CD4-positive, alpha-beta memory T cell (primary cell): ENCODE results near the gene AGTRAP. TPM values are rescaled to one million over a fixed set of nuclear protein-coding genes. Genes with fewer than 3 reads are reported as not detected.

Experiments
- CTCF ChIA-PET: fragments of 350-600 bp; sonication (Branson Sonifier 250); formaldehyde crosslinking; loops from one replicate; lab custom pipeline; 2021; ENCODE audit warnings: inconsistent platforms; ENCODE audit not compliant: partially characterized antibody; lab: Charles Lee
- POLR2A ChIA-PET: fragments of 350-600 bp; sonication (Branson Sonifier 250); formaldehyde crosslinking; loops from one replicate; lab custom pipeline; 2021; ENCODE audit not compliant: partially characterized antibody; lab: Charles Lee
- DNase-seq, 5 donors: peaks; one replicate each; pipeline versions ENCODE4 v3.0.0 to v3.0.0-alpha.2; 2020 to 2022; ENCODE audit warnings: mixed read lengths in 1 of 5
- H3K27ac ChIP-seq: one replicate; pipeline ENCODE4 v1.7.0; 2013; ENCODE audit warnings: low read depth, low read length
- H3K27me3 ChIP-seq: 2 replicates; pipeline ENCODE4 v1.7.0; 2013; ENCODE audit warnings: mild to moderate bottlenecking, low read length, moderate library complexity; ENCODE audit not compliant: insufficient read depth
- H3K36me3 ChIP-seq: 2 replicates; pipeline ENCODE4 v1.7.0; 2013; ENCODE audit warnings: mild to moderate bottlenecking, low read length, moderate library complexity; ENCODE audit not compliant: insufficient read depth
- H3K4me1 ChIP-seq: 2 replicates; pipeline ENCODE4 v1.7.0; 2013; ENCODE audit warnings: mild to moderate bottlenecking, low read length, moderate library complexity; ENCODE audit not compliant: insufficient read depth
- H3K4me3 ChIP-seq, 2 donors: one replicate each; pipeline ENCODE4 v1.7.0; 2013; ENCODE audit warnings: low read length in 2 of 2, mild to moderate bottlenecking in 1 of 2
- H3K9me3 ChIP-seq, 2 donors: one replicate each; pipeline ENCODE4 v1.7.0; 2013; ENCODE audit warnings: low read length in 2 of 2, control low read depth in 1 of 2; ENCODE audit not compliant: control insufficient read depth in 1 of 2
- H3K27ac Mint-ChIP-seq, 7 donors: one replicate each; pipeline ENCODE4 v1.8.0; 2020 to 2021; ENCODE audit warnings: mixed read lengths in 7 of 7, mild to moderate bottlenecking in 6 of 7, inconsistent platforms in 3 of 7, moderate library complexity in 3 of 7
- H3K27me3 Mint-ChIP-seq, 2 donors: one replicate each; pipeline ENCODE4 v1.8.0; 2020 to 2021; ENCODE audit warnings: mixed read lengths in 2 of 2
- H3K36me3 Mint-ChIP-seq, 2 donors: one replicate each; pipeline ENCODE4 v1.8.0; 2020 to 2021; ENCODE audit warnings: mixed read lengths in 2 of 2, inconsistent platforms in 1 of 2, mild to moderate bottlenecking in 1 of 2
- H3K4me1 Mint-ChIP-seq, 4 donors: one replicate each; pipeline ENCODE4 v1.8.0; 2020 to 2021; ENCODE audit warnings: mixed read lengths in 4 of 4, mild to moderate bottlenecking in 1 of 4
- H3K4me3 Mint-ChIP-seq, 8 donors: one replicate each; pipeline ENCODE4 v1.8.0; 2020 to 2021; ENCODE audit warnings: mixed read lengths in 8 of 8, mild to moderate bottlenecking in 7 of 8, moderate library complexity in 6 of 8, inconsistent platforms in 3 of 8
- H3K9me3 Mint-ChIP-seq, 8 donors: one replicate each; pipeline ENCODE4 v1.8.0; 2020 to 2021; ENCODE audit warnings: mixed read lengths in 8 of 8, mild to moderate bottlenecking in 5 of 8, inconsistent platforms in 3 of 8, moderate library complexity in 1 of 8
- intact Hi-C: fragments of 100-400 bp; cut with micrococcal nuclease; formaldehyde crosslinking; loops from one replicate; pipeline ENCODE4 v1.15.1; 2023
- polyA plus RNA-seq, 2 donors: library from polyadenylated mRNA; unstranded; fragments of 300-500 nt; fragmentation: Illumina TruSeq; gene quantifications; one replicate each; pipeline ENCODE4 v1.2.3, GENCODE V29; 2021
- total RNA-seq, 2 experiments: library from RNA; stranded (reverse); gene quantifications; one replicate each; pipeline ENCODE4 v1.2.3, GENCODE V29; 2021

AGTRAP gene
- total and polyA plus RNA-seq, 4 experiments from 2014 or later = 19.0 to 76.9 (median 37.5) TPM

GRCh38 chr1:11757047-11757446, 21.1 kb downstream of the AGTRAP start:
- H3K9me3 Mint-ChIP-seq = no peaks in the 10 kb centered on the region
- Histone ChIP-seq H3K4me1 (peaks cover 5% of the 10 kb centered on the region), H3K36me3 (no peaks in the 10 kb centered on the region), H3K4me3 (no peak overlapping the region), H3K9me3 (no peaks in the 10 kb centered on the region), H3K27me3 (peaks cover under 1% of the 10 kb centered on the region), H3K27ac (no peak overlapping the region)
- no peak for DNase-seq
- H3K36me3 Mint-ChIP-seq = no peaks in the 10 kb centered on the region
- H3K27me3 Mint-ChIP-seq = peaks cover 5 to 7% of the 10 kb centered on the region in 2 donors
- CTCF ChIA-PET = interaction anchor here (0.6 to 1.4 kb wide), 2 partner anchors 20 to 91 kb away, joined by 3 read pairs; no protein-coding TSS in a partner anchor
- intact Hi-C loops = no loop called here
- no peak overlapping the region for H3K27ac Mint-ChIP-seq
- H3K4me3 Mint-ChIP-seq = no peak overlapping the region
- POLR2A ChIA-PET = no interaction called here
- peaks cover 1 to 11% (median 5%) of the 10 kb centered on the region in 4 donors for H3K4me1 Mint-ChIP-seq

GRCh38 chr1:11759791-11760190, 23.9 kb downstream of the AGTRAP start:
- peaks cover 5% of the 10 kb centered on the region for H3K27me3 ChIP-seq
- DNase-seq = no peak
- Mint-ChIP-seq H3K4me3 (no peak overlapping the region), H3K36me3 (no peaks in the 10 kb centered on the region), H3K27ac (no peak overlapping the region), H3K4me1 (peaks cover 0 to 8% (median 3%) of the 10 kb centered on the region in 4 donors), H3K9me3 (no peaks in the 10 kb centered on the region), H3K27me3 (peaks cover 9 to 15% of the 10 kb centered on the region in 2 donors)
- H3K4me3 ChIP-seq = no peak overlapping the region
- H3K27ac ChIP-seq = no peak overlapping the region
- no peaks in the 10 kb centered on the region for H3K9me3 ChIP-seq
- H3K36me3 ChIP-seq = no peaks in the 10 kb centered on the region
- ChIA-PET POLR2A (no interaction called here), CTCF (no interaction called here)
- peaks cover 10% of the 10 kb centered on the region for H3K4me1 ChIP-seq
- intact Hi-C loops = no loop called here

DNA sequence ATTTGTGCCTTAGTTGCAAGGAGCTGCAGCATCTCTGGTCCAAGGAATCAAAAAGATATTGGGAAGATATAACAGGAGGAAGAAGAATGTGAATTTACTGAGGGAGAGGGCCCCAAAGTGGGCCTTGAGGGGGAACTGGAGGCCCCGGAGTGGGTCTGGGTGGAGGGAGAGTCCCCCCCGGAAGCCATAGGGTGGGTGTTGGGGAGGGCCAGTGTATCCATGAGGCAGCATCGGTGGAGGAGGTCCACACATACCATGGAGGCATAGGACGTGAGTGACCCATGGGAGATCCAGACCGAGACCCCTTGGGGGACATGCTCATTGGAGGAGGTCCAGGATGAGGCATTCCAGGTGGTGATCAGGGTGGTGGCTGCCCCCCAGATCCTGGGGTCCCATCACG, 25.3 kb downstream of the AGTRAP start:
- ChIA-PET POLR2A (no interaction called here), CTCF (no interaction called here)
- DNase-seq = no peak
- intact Hi-C loops = no loop called here
- peaks cover 0 to 8% (median 3%) of the 10 kb centered on the region in 4 donors for H3K4me1 Mint-ChIP-seq
- peaks cover 10% of the 10 kb centered on the region for H3K4me1 ChIP-seq
- H3K4me3 Mint-ChIP-seq = peak overlapping the region in 4 of 8 donors; percentile 35 to 72 (median 40)
- H3K9me3 ChIP-seq = no peaks in the 10 kb centered on the region
- H3K27me3 Mint-ChIP-seq = peaks cover 9 to 15% of the 10 kb centered on the region in 2 donors
- H3K27ac ChIP-seq = no peak overlapping the region
- no peak overlapping the region for H3K4me3 ChIP-seq
- no peaks in the 10 kb centered on the region for H3K36me3 Mint-ChIP-seq
- no peaks in the 10 kb centered on the region for H3K9me3 Mint-ChIP-seq
- H3K27ac Mint-ChIP-seq = no peak overlapping the region
- H3K27me3 ChIP-seq = peaks cover 5% of the 10 kb centered on the region
- no peaks in the 10 kb centered on the region for H3K36me3 ChIP-seq

- POLR2A ChIA-PET = no interaction called here
- Histone ChIP-seq H3K9me3 (no peaks in the 10 kb centered on the region), H3K4me1 (peaks cover 10% of the 10 kb centered on the region), H3K4me3 (no peak within 1 kb of the TSS), H3K27me3 (peaks cover 5% of the 10 kb centered on the region), H3K27ac (no peak within 1 kb of the TSS), H3K36me3 (no peaks in the 10 kb centered on the region)
- H3K27me3 Mint-ChIP-seq = peaks cover 9 to 15% of the 10 kb centered on the region in 2 donors
- CTCF ChIA-PET = no interaction called here
- peaks cover 0 to 8% (median 3%) of the 10 kb centered on the region in 4 donors for H3K4me1 Mint-ChIP-seq
- DNase-seq = peak in 2 of 5 donors; percentile 8 to 9
- H3K4me3 Mint-ChIP-seq = peak within 1 kb of the TSS in 5 of 8 donors; percentile 9 to 72 (median 36)
- H3K27ac Mint-ChIP-seq = peak within 1 kb of the TSS in 3 of 7 donors; percentile 22 to 78 (median 24)
- no peaks in the 10 kb centered on the region for H3K9me3 Mint-ChIP-seq
- intact Hi-C loops = no loop called here
- no peaks in the 10 kb centered on the region for H3K36me3 Mint-ChIP-seq
These were observed 26.1 kb downstream of the AGTRAP start, which contains the start of gene C1orf167 for GRCh38 chr1:11761988-11762406. Gene C1orf167, plus strand, starts transcription at chr1:11762193. Its CDS starts 2,208 bp downstream, at chr1:11764401.

GRCh38 chr1:11764115-11764514, 28.2 kb downstream of the AGTRAP start:
- POLR2A ChIA-PET = no interaction called here
- no peak overlapping the region for H3K27ac Mint-ChIP-seq

GRCh38 chr1:11764519-11764918, 28.6 kb downstream of the AGTRAP start:
- intact Hi-C loops = no loop called here
- no peak for DNase-seq
- Mint-ChIP-seq H3K27me3 (peaks cover 7 to 15% of the 10 kb centered on the region in 2 donors), H3K36me3 (no peaks in the 10 kb centered on the region), H3K4me1 (peaks cover 0 to 8% (median 3%) of the 10 kb centered on the region in 4 donors), H3K27ac (no peak overlapping the region), H3K9me3 (no peaks in the 10 kb centered on the region), H3K4me3 (no peak overlapping the region)
- ChIA-PET CTCF (no interaction called here), POLR2A (no interaction called here)
- H3K4me1 ChIP-seq = peaks cover 10% of the 10 kb centered on the region
- no peak overlapping the region for H3K27ac ChIP-seq
- H3K27me3 ChIP-seq = peaks cover 5% of the 10 kb centered on the region
- no peak overlapping the region for H3K4me3 ChIP-seq
- H3K36me3 ChIP-seq = no peaks in the 10 kb centered on the region
- no peaks in the 10 kb centered on the region for H3K9me3 ChIP-seq

More at GRCh38 chr1:11764115-11764514, 28.2 kb downstream of the AGTRAP start:
- H3K27ac ChIP-seq = no peak overlapping the region
- no peak overlapping the region for H3K4me3 Mint-ChIP-seq
- H3K4me1 Mint-ChIP-seq = peaks cover 0 to 8% (median 3%) of the 10 kb centered on the region in 4 donors
- DNase-seq = no peak
- H3K4me3 ChIP-seq = no peak overlapping the region
- no peaks in the 10 kb centered on the region for H3K36me3 Mint-ChIP-seq
- H3K36me3 ChIP-seq = no peaks in the 10 kb centered on the region
- CTCF ChIA-PET = no interaction called here
- H3K9me3 Mint-ChIP-seq = no peaks in the 10 kb centered on the region
- peaks cover 7 to 15% of the 10 kb centered on the region in 2 donors for H3K27me3 Mint-ChIP-seq
- no peaks in the 10 kb centered on the region for H3K9me3 ChIP-seq
- H3K4me1 ChIP-seq = peaks cover 10% of the 10 kb centered on the region
- H3K27me3 ChIP-seq = peaks cover 5% of the 10 kb centered on the region
- intact Hi-C loops = no loop called here

DNA sequence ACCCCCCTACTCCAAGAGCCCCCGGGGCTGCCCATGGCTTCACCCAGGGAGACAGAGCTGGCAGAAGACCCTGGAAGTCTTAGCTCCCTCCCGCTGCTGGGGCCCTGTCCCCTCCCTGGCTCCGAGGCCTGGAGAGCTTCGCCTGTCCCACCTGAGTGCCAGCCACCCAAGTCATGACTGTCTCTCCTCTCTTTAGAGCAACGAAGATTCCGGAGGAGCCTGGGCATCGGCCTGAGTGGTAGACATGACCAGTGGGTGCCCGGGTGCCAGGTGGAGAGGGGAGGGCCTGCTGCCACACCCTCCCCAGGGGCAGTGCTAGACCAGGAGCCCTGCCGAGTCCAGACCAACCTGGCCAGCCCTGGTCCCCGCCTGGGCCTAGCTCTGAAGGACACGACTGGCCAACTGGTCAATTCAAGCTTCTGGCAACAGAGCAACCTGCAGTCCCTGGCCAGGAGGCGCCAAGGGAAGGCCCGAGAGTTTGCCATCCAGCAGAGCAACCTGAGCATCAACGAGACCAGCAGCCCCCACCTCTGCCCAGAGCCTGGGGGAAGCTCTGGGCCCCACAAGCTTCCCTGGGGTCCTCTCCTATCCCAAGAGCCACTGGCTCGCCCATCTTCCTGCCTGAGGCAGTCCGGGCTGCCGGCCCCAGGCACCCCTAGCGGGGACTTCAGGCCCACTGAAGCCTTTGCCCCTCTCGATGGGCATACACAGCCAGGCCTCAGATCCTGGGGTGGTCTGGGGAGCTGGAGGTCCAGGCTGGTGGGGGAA, 29.9 kb downstream of the AGTRAP start:
- POLR2A ChIA-PET = no interaction called here
- H3K36me3 ChIP-seq = no peaks in the 10 kb centered on the region
- no peaks in the 10 kb centered on the region for H3K9me3 Mint-ChIP-seq
- no peaks in the 10 kb centered on the region for H3K36me3 Mint-ChIP-seq
- no peaks in the 10 kb centered on the region for H3K9me3 ChIP-seq
- H3K4me1 Mint-ChIP-seq = peaks cover 0 to 8% (median 3%) of the 10 kb centered on the region in 4 donors
- H3K27ac ChIP-seq = no peak overlapping the region
- H3K4me3 Mint-ChIP-seq = no peak overlapping the region
- no peak for DNase-seq
- CTCF ChIA-PET = no interaction called here
- H3K27me3 Mint-ChIP-seq = peaks cover 7 to 11% of the 10 kb centered on the region in 2 donors
- no peak overlapping the region for H3K27ac Mint-ChIP-seq
- H3K4me1 ChIP-seq = peaks cover 10% of the 10 kb centered on the region
- H3K27me3 ChIP-seq = peaks cover 5% of the 10 kb centered on the region
- intact Hi-C loops = no loop called here
- H3K4me3 ChIP-seq = no peak overlapping the region
